HG03354 (cell line): Measurements from ENCODE around the gene TUBGCP6.

Experiments used
- ATAC-seq: cut with Tn5 transposase; IDR thresholded peaks from one replicate; pipeline ENCODE4 v1.9.1; 2021; ENCODE audit warnings: mild to moderate bottlenecking; ENCODE audit not compliant: unreplicated experiment, poor library complexity, severe bottlenecking

TUBGCP6 gene

GRCh38 chr22:50264946-50265669, 20.3 kb upstream of the TUBGCP6 start:
- ATAC-seq, result no peak

- ATAC-seq, result no peak
Observed at GRCh38 chr22:50264104-50264745, 19.4 kb upstream of the TUBGCP6 start.

DNA sequence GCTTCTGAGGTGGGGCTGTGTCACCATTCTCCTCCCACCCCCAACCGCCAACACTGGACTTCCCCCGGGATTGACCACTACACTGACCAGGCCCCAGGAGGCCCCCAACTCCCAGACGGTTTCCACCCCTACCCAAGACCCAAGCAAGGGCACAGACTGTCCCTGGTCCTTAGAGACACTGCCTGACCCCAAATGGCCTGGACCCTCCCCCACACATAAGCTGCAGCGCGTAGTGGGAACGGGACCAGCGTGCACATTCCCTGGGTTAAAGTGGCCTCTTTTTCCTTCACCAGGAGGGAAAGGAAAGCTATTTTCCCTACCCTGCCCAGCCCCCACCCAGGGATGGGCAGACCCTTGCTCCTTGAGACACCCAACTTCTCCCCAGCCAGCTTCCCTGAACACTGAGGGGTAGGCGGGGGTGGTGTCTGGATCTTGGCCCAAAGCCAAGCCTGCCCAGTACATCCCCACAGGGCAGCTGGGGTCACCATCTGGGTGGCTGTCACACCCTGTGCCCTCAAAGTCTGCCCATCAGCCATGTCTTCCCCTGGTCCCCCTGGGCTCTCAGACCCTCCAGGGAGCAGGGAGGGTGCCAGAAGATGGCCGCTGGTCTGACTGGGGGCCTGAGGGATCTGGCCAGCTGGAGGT, 18.3 kb upstream of the TUBGCP6 start:
- ATAC-seq, result no peak

- no peak for ATAC-seq
Observed at GRCh38 chr22:50262460-50262911, 17.7 kb upstream of the TUBGCP6 start.

DNA sequence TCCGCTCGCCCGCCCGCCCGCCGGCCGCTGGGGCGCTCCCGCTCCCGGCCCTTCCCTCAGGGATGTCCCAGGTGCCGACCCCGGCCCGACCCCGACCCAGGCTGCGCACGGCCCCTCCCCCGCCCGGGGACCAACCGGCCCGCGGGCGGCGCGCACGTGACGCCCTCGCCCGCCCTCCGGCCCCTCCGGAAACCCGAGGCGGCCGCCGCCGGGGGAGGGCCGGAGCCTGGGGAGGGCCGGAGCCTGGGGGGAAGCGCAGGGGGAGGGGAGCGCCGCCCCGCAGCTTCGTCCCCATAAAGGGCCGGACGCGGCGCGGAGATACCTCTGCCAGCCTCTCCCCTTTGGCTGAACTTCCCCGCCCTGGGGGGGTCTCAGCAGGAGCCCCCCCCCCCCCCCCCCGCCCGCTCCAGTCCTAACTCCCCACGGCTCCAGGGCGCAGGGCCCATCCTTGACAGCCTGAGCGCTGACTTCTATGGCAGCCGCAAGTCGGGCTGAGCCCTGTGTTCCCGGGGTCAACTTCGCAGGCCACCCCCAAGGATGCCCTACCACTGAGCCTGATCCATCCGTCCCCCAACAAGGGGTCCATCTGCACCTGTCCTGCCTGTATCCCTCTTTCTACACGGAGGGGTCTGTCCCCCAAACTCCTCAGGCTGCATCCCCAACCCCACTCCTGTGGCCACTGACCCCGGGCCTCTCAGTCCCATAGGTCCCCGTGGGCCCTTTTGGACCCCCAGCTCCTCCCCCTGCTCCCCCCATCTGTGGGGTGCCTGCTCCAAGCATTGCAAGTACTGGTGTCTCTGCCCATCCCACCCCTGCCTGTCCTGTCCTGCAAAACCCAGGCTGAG, 17.0 kb upstream of the TUBGCP6 start, which contains the start of gene MAPK12:
MAPK12 (minus strand) TSS at position 69 of the 845 bp plus-strand sequence. CDS start 174 bp downstream, outside the sequence.
- no peak for ATAC-seq

DNA sequence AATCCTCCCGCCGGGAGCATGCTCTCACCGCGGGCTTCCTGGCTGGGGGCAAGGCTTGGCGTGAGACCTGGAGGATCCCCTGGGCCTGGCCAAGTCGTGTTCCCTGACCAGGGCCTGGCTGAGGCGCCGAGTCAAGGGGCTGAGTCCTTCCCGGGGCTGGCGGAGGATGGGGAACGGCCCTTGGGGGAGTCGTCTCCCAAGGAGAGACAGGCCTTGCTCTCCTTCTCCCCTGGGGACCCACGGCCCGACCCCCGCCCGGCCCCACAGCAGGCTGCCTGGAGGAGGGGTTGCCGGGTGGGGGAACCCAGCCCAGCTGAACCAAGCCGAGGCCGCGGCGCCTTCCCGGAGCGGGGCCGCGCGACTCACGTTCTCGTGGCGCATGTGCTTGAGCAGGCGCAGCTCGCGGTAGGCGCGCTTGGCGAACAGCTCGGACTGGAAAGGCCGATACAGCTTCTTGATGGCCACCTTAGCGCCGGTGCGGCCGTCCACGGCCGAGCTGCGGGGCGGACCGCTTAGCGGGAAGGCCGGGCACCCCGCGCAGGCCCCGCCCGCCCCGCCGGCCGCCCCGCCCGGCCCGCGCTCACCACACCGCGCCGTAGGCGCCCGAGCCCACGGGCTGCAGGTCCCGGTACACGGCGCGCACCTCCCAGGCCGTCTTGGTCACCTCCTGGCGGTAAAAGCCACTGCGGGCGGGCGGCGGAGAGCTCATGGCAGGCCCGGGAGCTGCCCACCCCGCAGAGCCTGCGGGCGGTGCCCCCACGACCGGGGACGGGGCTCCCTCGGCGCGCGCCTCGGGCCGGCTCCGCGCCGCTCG, 16.2 kb upstream of the TUBGCP6 start:
- no peak for ATAC-seq

- ATAC-seq, result no peak
Observed at GRCh38 chr22:50260434-50260800, 15.6 kb upstream of the TUBGCP6 start.

DNA sequence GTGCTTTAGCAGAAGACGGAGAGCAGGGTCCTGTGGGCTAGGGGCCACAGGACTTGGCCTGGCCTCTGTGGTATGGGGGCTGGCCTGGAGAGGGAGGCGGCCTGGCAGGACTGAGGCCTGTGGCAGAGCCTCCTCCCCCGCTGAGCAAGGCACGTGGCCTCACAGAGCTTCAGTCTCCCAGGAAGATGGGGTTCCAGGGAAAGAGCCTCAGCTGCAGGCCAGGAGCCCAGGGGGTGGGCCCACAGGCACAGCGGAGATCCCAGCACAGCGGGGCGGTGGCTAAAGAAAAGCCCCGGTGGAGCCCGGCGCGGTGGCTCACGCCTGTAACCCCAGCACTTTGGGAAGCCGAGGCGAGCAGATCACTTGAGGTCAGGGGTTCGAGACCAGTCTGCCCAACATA, 14.5 kb upstream of the TUBGCP6 start:
- no peak for ATAC-seq

GRCh38 chr22:50258361-50259292, 13.8 kb upstream of the TUBGCP6 start:
- no peak for ATAC-seq

GRCh38 chr22:50257451-50258360, 12.9 kb upstream of the TUBGCP6 start:
- no peak for ATAC-seq

- ATAC-seq, result no peak
Observed at GRCh38 chr22:50257041-50257440, 12.2 kb upstream of the TUBGCP6 start.

DNA sequence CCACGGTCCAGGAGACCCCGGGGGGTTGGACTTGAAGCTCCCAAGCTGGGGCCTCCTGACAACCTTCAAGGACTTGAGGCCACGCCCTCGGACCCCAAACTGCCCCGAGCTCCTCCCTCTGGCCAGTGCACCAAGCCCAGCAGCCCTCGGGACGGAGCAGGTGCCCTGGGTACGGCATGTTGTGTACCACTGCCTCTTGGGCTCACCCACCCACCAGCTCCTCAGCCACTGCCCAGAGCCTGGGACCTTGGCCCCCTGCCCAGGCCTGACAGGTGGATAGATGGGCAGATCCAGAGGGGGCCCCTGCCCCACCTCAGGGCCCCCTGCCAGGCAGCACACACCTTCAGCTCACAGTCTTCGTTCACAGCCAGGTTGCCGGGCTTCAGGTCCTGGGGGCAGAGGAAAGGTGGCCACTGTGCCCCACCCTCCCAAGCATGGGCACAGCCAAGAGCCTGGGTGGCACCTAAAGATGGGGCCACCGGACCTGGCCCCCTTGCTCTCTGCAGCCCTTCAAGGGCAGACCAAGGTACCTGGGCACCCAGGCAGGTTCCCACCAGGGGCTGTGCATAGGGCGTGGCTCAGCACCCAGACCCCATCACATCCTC, 11.5 kb upstream of the TUBGCP6 start:
- ATAC-seq, result no peak

DNA sequence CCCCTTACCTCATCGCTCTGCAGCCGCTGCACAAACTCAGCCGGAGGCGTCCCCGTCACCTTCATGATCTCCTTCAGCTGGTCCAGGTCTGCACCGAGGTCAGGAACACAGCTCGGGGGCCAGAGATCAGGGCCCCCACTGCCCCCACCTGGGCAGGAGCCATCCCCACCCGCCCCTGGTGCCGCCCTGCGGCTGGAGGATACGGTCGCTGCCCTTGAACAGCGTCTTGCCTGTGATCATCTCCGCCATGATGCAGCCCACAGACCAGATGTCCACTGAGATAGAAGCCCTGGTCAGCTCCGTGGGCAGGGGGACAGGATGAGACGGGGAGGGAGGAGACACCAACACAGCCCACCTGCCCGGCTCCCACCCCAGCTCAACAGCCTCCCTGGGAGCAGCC, 10.8 kb upstream of the TUBGCP6 start:
- no peak for ATAC-seq

GRCh38 chr22:50255099-50255498, 10.3 kb upstream of the TUBGCP6 start:
- no peak for ATAC-seq

DNA sequence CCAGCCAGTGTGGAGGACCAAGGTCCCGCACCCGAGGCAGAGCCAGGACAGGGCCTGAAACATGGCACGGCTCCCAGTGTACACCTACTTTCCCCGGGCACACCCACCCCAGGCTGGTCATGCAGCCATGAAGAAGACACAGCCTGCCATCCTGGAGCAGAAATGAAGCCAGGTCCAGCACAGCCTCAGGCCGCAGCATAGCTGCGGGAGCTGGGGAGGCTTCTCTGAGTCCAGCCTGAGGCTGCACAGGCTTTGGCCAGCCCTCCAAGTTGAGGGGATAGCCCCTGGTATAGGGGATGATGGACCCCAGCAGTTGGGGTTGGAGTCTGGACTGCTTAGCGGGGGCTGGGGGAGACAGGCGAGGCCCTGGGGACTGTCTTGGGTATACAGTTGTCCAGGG, 9.1 kb upstream of the TUBGCP6 start:
- ATAC-seq, result no peak

DNA sequence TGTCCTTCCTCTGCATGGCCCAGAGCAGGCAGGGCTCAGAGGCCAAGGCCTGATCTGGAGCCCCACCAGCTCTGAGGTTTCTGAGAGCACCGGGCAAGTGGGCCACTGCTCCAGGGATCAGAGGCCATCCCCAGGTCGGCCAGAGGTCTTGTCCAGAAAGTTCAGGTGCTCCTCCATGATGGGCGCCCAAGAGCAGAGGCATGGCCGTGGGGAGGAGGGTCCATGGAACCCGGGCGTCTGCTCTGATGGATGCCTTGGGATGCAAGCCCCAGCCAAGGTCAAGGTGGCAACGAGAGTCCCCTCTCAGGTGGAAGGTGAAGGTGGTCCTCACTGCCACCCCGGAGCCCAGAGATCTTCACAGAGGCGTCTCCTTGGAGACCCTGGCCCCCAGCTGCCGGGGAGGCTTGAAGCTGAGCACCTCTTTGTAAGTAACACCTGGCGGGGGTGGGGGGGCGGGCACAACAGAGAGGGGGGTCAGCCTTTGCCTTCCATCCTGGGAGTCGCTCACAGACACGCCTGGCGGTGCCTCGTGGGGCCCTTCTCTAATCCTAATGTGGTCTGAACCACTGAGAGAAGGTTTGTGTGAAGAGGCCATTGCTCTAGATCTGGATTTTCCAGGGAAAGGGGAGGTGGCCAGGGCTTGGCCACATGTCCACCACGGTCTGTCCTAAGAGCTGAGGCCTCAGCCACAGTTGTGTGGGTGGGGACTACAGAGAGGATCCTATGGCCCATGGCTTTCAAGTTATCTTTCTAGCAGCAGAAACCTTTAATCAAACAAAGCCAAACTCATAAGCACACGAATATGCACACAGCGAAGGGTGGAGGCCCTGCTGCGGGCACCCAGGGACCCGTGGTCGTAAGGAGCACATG, 8.5 kb upstream of the TUBGCP6 start:
- no peak for ATAC-seq
